A549 treated with ZK216348 at 1 μM for 4 hours (cell line): ENCODE measurements around the gene DNAJB14. TPM values are rescaled to one million over a fixed set of nuclear protein-coding genes. Genes with fewer than 3 reads are reported as not detected.

Experiments used
- total RNA-seq: library from RNA; stranded (reverse); fragments of 200-300 nt; extraction: Qiagen RNA extraction; gene quantifications from 5 replicates; pipeline ENCODE4 v1.2.3, GENCODE V29; 2022; ENCODE audit warnings: low read depth

DNAJB14 gene
- 13.9 to 25.5 TPM (median 15.8 TPM) in 5 replicates for total RNA-seq

GRCh38 chr4:99946356-99947189, at the start of gene DNAJB14:
TSS of gene DNAJB14 (minus strand) at chr4:99946618. CDS start at chr4:99946571, 47 bp downstream.

GRCh38 chr4:99949999-99950912, 3.8 kb upstream of the DNAJB14 start, which contains the start of gene H2AZ1:
TSS of gene H2AZ1 (minus strand) at chr4:99950275. CDS start at chr4:99950170, 105 bp downstream.

GRCh38 chr4:99894161-99894997, 52.0 kb downstream of the DNAJB14 start, which contains the start of gene LAMTOR3:
TSS of gene LAMTOR3 (minus strand) at chr4:99894427. CDS start at chr4:99893963, 464 bp downstream.

Other genes starting within 250 kb of the DNAJB14 start
- not detected in 5 replicates for gene DAPP1, start 129.8 kb downstream of the DNAJB14 start, total RNA-seq
- 22.7 to 29.4 TPM (median 25.4 TPM) in 5 replicates for gene LAMTOR3, start 52.2 kb downstream of the DNAJB14 start, total RNA-seq
- 584 to 664 TPM (median 649 TPM) in 5 replicates for gene H2AZ1, start 3.7 kb upstream of the DNAJB14 start, total RNA-seq
- gene DDIT4L, start 243.8 kb upstream of the DNAJB14 start, total RNA-seq: 0.32 to 0.57 TPM (median 0.35 TPM) in 5 replicates